Left hindlimb (tissue), 1 donor: ENCODE measurements around the gene GLI1.
"Not testable (repeated sequence)": the region's sequence is repeated elsewhere in the genome, so short reads cannot be mapped to it uniquely, and the experiment has no call there.

Experiments used
- DNase-seq: peaks from one replicate; pipeline ENCODE4 v3.0.0-alpha.2; 2018

GLI1 gene

DNA sequence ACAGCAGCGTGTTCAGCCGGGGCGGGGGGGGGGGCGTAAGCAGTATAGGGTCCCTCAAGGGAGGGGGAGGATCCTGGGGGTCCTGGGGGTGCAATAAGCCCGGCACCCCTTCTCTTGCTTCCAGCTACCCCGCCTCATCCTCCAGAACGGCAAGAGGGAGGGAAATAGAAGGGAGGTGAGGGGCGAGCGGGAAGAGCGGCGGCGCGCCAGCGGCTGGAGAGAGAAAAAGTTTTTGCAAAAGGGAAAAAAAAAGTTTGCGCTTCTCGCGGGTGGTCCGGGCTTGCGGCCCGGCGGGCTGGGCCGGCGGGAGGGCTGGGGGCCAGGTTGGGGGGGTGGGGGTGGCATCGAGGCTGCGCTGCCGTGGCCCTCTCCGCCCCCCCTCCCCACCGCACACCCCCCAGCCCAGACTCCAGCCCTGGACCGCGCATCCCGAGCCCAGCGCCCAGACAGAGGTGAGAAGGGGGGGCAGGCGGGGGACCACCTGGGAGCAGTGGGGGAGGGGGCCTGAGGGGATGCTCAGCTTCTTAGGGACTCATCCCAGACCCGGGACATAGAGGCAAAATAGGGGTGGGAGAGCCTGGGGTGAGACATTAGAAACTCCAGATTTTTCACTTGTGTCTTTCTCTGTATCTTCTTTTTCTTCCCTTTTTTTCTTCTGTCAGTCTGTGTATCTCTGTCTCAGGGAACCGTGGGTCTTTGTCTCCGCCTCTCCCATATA is at the start of gene GLI1:
TSS of gene GLI1 (plus strand) at position 36 of the 718 bp plus-strand sequence. CDS start 3,907 bp downstream, outside the sequence.
- peak; percentile 87 for DNase-seq

- DNase-seq, result no peak
These were observed 49.1 kb upstream of the GLI1 start for GRCh38 chr12:57410534-57410933.

GRCh38 chr12:57414160-57414559 is 45.4 kb upstream of the GLI1 start:
- DNase-seq, result not testable (repeated sequence)

DNA sequence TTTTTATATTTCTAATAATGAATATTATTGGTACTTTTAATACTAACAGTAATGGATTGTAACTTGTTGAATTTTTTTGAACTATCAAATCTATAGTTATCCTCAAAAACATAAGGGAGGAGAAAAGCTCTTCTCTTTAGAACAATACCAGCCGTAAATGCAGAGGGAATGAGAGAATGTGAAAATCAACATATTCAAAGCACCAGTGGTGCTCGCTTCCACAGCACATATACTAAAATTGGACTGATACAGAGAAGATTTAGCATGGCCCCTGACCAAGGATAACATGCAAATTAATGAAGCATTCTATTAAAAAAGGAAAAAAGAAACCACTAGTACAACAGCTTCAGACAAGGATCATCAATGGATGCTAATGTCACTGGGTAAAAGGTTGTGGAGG is 44.5 kb upstream of the GLI1 start:
- no peak for DNase-seq

DNA sequence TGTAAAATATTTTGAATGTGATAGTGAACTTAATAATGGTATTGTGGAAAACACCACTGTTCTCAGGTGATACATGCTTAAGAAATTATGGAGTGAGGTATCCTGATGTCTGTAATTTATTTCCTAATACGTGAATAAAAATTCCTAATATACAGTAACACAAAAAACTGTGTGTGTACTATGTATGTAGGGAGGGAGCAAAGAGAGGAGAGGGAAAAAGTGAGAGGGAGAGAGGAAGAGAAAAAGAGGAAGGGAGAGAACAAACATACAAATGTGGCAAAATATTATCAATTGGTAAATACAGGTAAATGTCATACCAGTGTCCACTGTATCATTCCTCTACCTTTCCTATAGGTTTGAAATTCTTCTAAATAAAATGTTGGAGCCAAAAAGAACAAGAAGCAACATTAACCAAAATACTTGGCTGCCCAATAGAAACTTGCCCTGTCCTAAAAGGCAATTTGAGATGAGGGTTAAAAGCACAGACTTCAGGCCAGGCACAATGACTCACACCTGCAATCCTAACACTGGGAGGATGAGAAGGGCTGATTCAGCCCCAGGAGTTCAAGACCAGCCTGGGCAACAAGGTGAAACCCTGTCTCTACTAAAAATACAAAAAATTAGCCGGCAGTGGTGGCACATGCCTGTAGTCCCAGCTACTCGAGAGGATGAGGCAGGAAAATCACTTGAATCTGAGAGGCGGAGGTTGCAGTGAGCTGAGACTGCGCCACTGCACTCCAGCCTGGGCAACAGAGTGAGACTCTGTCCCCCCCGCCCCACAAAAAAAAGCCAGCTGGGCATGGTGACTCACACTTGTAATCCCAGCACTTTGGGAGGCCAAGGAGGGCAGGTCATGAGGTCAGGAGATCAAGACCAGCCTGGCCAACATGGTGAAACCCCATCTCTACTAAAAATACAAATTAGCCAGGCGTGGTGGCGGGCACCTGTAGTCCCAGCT is 43.3 kb upstream of the GLI1 start:
- DNase-seq, result no peak

DNA sequence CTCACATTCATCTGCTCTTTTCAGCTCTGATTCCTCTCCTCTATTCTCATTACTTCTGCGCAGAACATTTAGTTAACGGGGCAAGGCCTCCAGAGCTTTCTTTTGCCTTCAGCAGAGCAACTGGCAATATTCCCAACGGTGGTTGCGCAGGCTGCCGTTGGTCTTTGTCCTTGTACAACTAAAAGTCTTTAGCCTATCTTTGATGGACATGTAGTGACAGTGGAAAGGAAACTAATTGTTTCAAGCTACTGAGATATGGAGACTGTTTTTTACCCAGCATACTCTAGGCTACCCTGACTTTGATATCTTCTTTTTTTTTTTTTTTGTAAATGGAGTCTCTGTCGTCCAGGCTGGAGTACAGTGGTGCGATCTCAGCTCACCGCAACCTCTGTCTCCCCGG is 41.3 kb upstream of the GLI1 start:
- no peak for DNase-seq

DNA sequence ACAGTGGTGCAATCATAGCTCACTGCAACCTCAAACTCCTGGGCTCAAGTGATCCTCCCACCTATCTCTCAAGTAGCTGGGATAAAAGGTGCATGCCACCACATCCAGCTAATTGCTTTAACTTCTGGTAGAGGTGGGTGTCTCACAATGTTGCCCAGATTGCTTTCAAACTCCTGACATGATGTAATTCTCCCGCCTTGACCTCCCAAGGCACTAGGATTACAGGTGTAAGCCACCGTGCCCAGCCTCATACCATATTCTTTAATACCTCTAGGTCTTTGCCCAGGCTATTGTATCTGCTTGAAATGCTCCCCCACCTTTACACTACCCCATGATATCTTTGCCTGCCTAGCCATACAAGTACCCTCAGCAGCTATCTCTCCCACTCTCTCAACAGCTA is 40.1 kb upstream of the GLI1 start:
- no peak for DNase-seq

- DNase-seq, result no peak
These were observed 39.1 kb upstream of the GLI1 start for GRCh38 chr12:57420482-57420881.

GRCh38 chr12:57426948-57427347 is 32.6 kb upstream of the GLI1 start:
- DNase-seq, result not testable (repeated sequence)

GRCh38 chr12:57428965-57429364 is 30.6 kb upstream of the GLI1 start:
- no peak for DNase-seq

DNA sequence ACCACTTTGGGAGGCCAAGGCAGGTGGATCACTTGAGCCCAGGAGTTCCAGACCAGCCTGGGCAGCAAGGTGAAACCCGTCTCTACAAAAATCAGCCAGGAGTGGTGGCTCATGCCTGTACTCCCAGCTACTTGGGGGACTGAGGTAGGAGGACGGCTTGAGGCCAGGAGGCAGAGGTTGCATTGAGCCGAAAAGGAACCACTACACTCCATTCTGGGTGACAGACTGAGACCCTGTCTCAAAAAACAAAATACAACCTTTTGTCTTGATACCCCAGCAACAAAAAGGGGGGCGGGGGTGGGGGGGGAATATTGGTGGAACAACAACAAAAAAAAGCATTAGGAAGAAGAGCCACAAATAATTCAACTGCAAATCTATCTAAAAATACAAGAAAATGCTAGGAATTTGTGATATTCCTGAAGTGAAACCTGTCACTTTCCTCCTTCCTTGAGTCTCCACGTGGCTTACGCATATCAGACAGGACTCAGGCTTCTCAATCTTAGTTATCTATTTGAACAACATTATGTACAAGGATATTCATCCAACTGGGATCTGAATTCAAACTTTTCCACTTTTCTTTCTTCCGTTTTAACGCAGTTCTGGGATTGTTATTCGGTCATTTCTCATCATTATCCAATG is 30.0 kb upstream of the GLI1 start:
- no peak for DNase-seq

DNA sequence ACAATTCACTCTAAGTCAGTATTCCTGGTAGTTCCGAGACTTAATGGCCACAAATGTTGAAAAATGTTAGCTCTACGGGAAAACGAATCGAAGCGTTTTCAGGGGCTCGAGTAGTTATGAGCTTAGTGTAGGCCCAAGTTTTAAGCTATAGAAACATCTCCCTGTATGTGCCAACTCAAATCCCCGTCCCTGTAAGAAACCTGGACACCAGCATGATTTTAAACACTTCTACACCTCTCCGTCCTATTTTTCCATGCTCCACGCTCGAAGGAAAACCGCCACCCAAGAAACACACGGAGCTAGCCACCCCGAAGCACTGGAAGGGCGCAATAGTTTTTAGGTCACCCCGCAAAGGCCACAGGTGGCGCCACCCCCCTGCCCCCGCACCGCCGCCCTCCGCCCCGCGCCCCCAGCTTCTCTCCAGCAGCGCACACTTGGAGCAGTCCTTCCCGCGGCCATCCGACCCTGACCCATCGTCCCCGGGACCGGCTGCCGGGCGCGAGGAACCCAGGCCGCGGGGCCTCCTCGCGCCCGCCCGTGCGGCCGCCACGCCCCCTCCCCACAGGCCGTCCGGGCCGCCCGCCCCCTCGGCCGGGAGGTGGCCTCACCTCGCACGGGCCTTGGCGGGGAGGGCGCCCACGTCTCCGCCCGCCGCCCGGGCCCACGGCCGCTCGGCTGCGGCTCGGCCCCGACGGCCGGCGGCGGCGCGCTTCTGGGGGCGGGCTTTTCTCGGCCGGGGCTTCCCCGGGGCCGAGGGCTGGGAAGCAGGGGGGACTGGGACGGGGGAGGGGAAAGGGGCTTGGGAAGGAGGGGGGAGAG is 29.3 kb upstream of the GLI1 start:
- DNase-seq, result no peak

DNA sequence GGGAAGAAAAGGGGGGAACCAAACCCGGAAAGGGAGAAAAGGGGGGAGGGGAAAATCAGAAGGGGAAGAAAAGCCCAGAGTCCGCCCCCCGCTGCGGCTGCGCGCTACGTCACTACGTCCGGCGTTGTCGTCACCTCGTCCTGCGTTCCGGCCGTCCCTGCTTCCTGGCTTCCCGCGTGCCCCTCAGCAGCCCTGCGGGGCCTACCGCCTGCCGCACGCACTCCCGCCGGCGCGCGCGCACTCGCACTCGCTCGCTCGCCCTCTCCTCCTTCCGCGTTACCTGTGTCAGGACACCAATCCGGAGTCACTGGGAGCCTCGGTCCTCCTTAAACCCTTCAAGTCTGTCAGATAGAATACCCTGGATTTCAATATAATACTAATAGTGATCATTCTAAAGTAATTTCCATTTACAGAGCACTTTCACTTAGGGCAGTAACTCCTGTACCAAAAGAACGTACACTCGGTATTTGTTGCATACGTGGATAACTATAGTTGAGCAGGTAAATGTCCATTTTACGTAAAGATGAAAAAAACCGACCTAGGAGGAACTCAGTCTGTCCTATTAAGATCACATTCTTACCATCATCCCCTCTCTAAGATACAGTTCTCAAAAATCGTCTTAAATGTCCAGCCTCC is 28.5 kb upstream of the GLI1 start, which contains the start of gene R3HDM2:
TSS of gene R3HDM2 (minus strand) at position 113 of the 636 bp plus-strand sequence. CDS start 120,615 bp downstream, outside the sequence.
- peak; percentile 98 for DNase-seq

GRCh38 chr12:57431654-57432188 is 27.9 kb upstream of the GLI1 start:
- DNase-seq, result no peak

DNA sequence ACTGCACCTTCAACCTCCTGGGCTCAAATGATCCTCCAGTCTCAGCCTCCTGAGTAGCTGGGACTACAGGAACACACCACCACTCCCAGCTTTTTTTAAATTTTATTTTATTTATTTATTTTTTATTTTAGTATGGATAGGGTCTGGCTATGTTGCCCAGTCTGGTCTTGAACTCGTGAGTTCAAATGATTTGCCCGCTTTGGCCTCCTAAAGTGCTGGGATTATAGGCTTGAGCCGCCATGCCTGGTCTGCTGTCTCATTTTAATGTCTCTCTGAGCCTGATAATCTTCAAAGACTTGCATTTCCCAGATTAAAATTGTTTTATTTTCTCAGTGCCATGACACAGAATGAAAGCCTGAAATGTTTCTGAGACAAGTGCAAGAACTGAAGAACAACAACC is 26.2 kb upstream of the GLI1 start:
- no peak for DNase-seq

DNA sequence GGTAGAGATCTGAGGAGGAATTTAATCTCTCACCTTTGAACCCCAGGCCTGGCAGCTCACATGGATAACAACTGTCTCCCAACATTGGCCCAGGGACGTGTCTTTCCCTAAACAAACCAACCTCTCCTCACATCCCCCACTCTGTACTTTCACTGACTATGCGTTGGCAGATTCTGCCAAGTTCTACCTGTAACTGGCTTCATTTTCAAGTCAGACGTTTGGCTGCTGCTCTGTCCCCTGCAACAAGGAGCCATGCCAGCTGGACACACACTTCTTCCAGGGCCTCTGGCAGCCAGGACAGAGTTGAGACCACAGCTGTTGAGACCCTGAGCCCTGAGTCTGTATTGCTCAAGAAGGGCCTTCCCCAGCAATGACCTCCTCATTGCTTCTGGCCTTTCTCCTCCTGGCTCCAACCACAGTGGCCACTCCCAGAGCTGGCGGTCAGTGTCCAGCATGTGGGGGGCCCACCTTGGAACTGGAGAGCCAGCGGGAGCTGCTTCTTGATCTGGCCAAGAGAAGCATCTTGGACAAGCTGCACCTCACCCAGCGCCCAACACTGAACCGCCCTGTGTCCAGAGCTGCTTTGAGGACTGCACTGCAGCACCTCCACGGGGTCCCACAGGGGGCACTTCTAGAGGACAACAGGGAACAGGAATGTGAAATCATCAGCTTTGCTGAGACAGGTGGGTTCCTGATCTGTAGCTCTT is 24.9 kb upstream of the GLI1 start, which contains the start of gene INHBC:
TSS of gene INHBC (plus strand) at position 268 of the 707 bp plus-strand sequence. CDS start at position 371, 103 bp downstream.
- DNase-seq, result no peak

- no peak for DNase-seq
These were observed 24.3 kb upstream of the GLI1 start for GRCh38 chr12:57435293-57435692.

DNA sequence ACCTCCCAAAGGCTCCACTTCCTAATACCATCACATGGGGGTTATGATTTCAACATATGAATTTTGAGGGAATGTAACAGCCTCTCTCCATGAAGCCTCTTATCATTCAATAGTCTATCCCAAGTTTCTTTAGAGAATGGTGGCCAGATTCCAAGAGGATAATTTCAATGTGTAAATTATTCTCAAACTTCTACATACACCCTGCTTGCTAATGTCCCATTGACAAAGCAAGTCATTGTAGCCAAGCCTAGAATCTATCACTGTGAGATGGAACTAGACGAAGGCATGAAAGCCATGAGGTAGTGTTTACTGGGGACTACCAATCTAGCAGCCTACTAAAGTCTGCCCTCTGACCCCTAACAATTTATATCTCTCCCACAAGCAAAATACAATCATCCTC is 21.2 kb upstream of the GLI1 start:
- no peak for DNase-seq

GRCh38 chr12:57439762-57440266 is 19.8 kb upstream of the GLI1 start:
- DNase-seq, result no peak

GRCh38 chr12:57441393-57441792 is 18.2 kb upstream of the GLI1 start:
- not testable (repeated sequence) for DNase-seq
